ENCODE results near the gene NFE2L3. TPM values are rescaled to one million over a fixed set of nuclear protein-coding genes. Genes with fewer than 3 reads are reported as not detected.
"Not testable (repeated sequence)": the region's sequence is repeated elsewhere in the genome, so short reads cannot be mapped to it uniquely, and the experiment has no call there.

The NFE2L3 gene
- total and polyA plus RNA-seq, 2 of the 8 experiments (the other 6 are each of a cell fraction or from before 2014, with no cell fraction given) = 64.9 to 76.5 TPM

- H3K4me3 ChIP-seq (ENCODE audit: extremely low read depth in 1 of 4, insufficient read depth in 2 of 4, low read depth in 3 of 4, low read length in 4 of 4); H3K79me1 ChIP-seq (ENCODE audit: low read depth, low read length); H3K23me2 ChIP-seq (ENCODE audit: low read depth, low read length); H2AK5ac ChIP-seq (ENCODE audit: low read depth, low read length); H2BK120ac ChIP-seq (replicated peaks; ENCODE audit: low read depth, low read length); H3K36me3 ChIP-seq (ENCODE audit: control insufficient read depth in 2 of 4, insufficient read depth in 4 of 4, low read length in 3 of 4); H3K4ac ChIP-seq (replicated peaks; ENCODE audit: insufficient read length, low read depth, low read length); H3K4me2 ChIP-seq (ENCODE audit: insufficient read depth in 1 of 2, low read depth in 2 of 2, low read length in 2 of 2); H3K14ac ChIP-seq (ENCODE audit: insufficient read length); H2AFZ ChIP-seq (ENCODE audit: low read length); H4K8ac ChIP-seq (ENCODE audit: extremely low read depth, insufficient read depth, low read length); H2BK12ac ChIP-seq (ENCODE audit: low read depth, low read length); H4K20me1 ChIP-seq (replicated peaks in 1 of 2; ENCODE audit: control insufficient read depth in 1 of 2, insufficient read depth in 2 of 2, low read length in 2 of 2); H3K9ac ChIP-seq (replicated peaks in 1 of 4; ENCODE audit: extremely low read depth in 1 of 4, low read depth in 3 of 4, low read length in 3 of 4); H2BK15ac ChIP-seq (ENCODE audit: low read length); H3K18ac ChIP-seq (ENCODE audit: extremely low read depth, low read length); H3K27ac ChIP-seq (ENCODE audit: low read depth, low read length); DNase-seq (ENCODE audit: low read depth in 1 of 2, low spot score in 2 of 2); H3K79me2 ChIP-seq (ENCODE audit: control insufficient read depth in 1 of 2, insufficient read depth in 2 of 2, low read length in 2 of 2); H3K4me1 ChIP-seq (replicated peaks in 1 of 4; ENCODE audit: control insufficient read depth in 3 of 4, insufficient read depth in 4 of 4, low read length in 3 of 4); H4K91ac ChIP-seq (replicated peaks; ENCODE audit: insufficient read length, low read length); H2BK20ac ChIP-seq (ENCODE audit: low read length); H4K5ac ChIP-seq (ENCODE audit: insufficient read length, low read depth, low read length); H2BK5ac ChIP-seq (ENCODE audit: low read depth, low read length); H3K23ac ChIP-seq (ENCODE audit: insufficient read length); FAIRE-seq; CTCF ChIA-PET (ENCODE audit: partially characterized antibody); H3K27me3 ChIP-seq (replicated peaks in 1 of 4; ENCODE audit: control insufficient read depth in 3 of 4, extremely low read depth in 1 of 4, insufficient read depth in 3 of 4, low read length in 3 of 4); H3K56ac ChIP-seq (replicated peaks; ENCODE audit: insufficient read length, low read depth, low read length): not testable (repeated sequence)
- H3K9me3 ChIP-seq (ENCODE audit: insufficient read depth in 2 of 2, low read depth in 1 of 2, low read length in 1 of 2) = peaks cover 7 to 13% of the 10 kb centered on the region in 2 experiments; a peak in 2 of 4 replicates
- POLR2A ChIA-PET (ENCODE audit: partially characterized antibody) = interaction anchor here (1.0 to 5.2 kb wide), 3 partner anchors 40 to 50 kb away, joined by 3 to 36 read pairs (median 34); partner anchors contain the start of gene HNRNPA2B1
- WGBS, 2 experiments (ENCODE audit: extremely low coverage in 1 of 2, insufficient coverage in 1 of 2, insufficient read length in 1 of 2, insufficient replicate concordance in 2 of 2, low coverage in 1 of 2, low lambda C conversion rate in 2 of 2, missing lambda C conversion rate in 1 of 2) = 84% methylated on average over 5 of the region's 29 CpGs; no CpG with 5 or more reads in 1 of the 2 experiments
Measured at GRCh38 chr7:26148307-26148700, 3.7 kb upstream of the NFE2L3 start.
